Neutrophil (primary cell): ENCODE measurements around the gene RSPH6A.

Experiments
- H3K27ac ChIP-seq: fragments of 200-600 bp; sonication (generic); 2 replicates; pipeline ENCODE4 v1.5.1; 2016; ENCODE audit warnings: mild to moderate bottlenecking, moderate library complexity
- H3K27me3 ChIP-seq: fragments of 200-600 bp; sonication (generic); 2 replicates; pipeline ENCODE4 v1.6.0; 2016; ENCODE audit warnings: mild to moderate bottlenecking
- H3K36me3 ChIP-seq: fragments of 200-600 bp; sonication (generic); 2 replicates; pipeline ENCODE4 v1.5.1; 2017
- H3K4me1 ChIP-seq, 2 experiments: fragments of 200-600 bp in 1 of 2; sonication (generic) in 1 of 2; 1 replicate in 1 of 2; 2 replicates in 1 of 2; pipeline versions ENCODE4 v1.5.1 to v1.6.1; 2013 to 2016; ENCODE audit warnings: low read depth in 1 of 2, low read length in 1 of 2, mild to moderate bottlenecking in 1 of 2, moderate library complexity in 1 of 2; ENCODE audit not compliant: control insufficient read depth in 1 of 2, insufficient read depth in 1 of 2
- H3K4me3 ChIP-seq, 2 experiments: fragments of 200-600 bp in 1 of 2; sonication (generic) in 1 of 2; 1 replicate in 1 of 2; 2 replicates in 1 of 2; pipeline ENCODE4 v1.5.1; 2013 to 2016; ENCODE audit warnings: low read depth in 1 of 2, low read length in 1 of 2, mild to moderate bottlenecking in 1 of 2, moderate library complexity in 1 of 2
- H3K9me3 ChIP-seq: fragments of 200-600 bp; sonication (generic); 2 replicates; pipeline ENCODE4 v1.5.1; 2016
- CTCF ChIP-seq: fragments of 200-600 bp; sonication (generic); IDR thresholded peaks from 2 replicates; pipeline ENCODE4 v1.5.1; 2016; ENCODE audit warnings: antibody characterized with exemption

The RSPH6A gene

GRCh38 chr19:45827459-45828093 lies 12.5 kb upstream of the RSPH6A start:
- peaks cover 100% of the 10 kb centered on the region for H3K36me3 ChIP-seq
- H3K4me3 ChIP-seq: no peak overlapping the region
- H3K4me1 ChIP-seq: no peaks in the 10 kb centered on the region
- no peak overlapping the region for H3K27ac ChIP-seq
- TF ChIP-seq CTCF: no peak
- no peaks in the 10 kb centered on the region for H3K9me3 ChIP-seq
- H3K27me3 ChIP-seq: no peaks in the 10 kb centered on the region

- Histone ChIP-seq H3K27me3 (no peaks in the 10 kb centered on the region), H3K4me1 (no peaks in the 10 kb centered on the region), H3K9me3 (no peaks in the 10 kb centered on the region), H3K4me3 (no peak overlapping the region), H3K36me3 (peaks cover 98% of the 10 kb centered on the region), H3K27ac (no peak overlapping the region)
- no peak for TF ChIP-seq CTCF
These were observed 11.8 kb upstream of the RSPH6A start for GRCh38 chr19:45826934-45827333.

- H3K36me3 ChIP-seq: peaks cover 98% of the 10 kb centered on the region
- no peak overlapping the region for H3K27ac ChIP-seq
- no peaks in the 10 kb centered on the region for H3K4me1 ChIP-seq
- H3K4me3 ChIP-seq: no peak overlapping the region
- TF ChIP-seq CTCF: no peak
- H3K9me3 ChIP-seq: no peaks in the 10 kb centered on the region
- no peaks in the 10 kb centered on the region for H3K27me3 ChIP-seq
These were observed 11.1 kb upstream of the RSPH6A start for GRCh38 chr19:45825917-45826893.

- TF ChIP-seq CTCF: no peak
- no peaks in the 10 kb centered on the region for H3K9me3 ChIP-seq
- no peak overlapping the region for H3K27ac ChIP-seq
- peaks cover 98% of the 10 kb centered on the region for H3K36me3 ChIP-seq
- no peaks in the 10 kb centered on the region for H3K4me1 ChIP-seq
- H3K27me3 ChIP-seq: no peaks in the 10 kb centered on the region
- no peak overlapping the region for H3K4me3 ChIP-seq
These were observed 10.1 kb upstream of the RSPH6A start for GRCh38 chr19:45825263-45825605.

GRCh38 chr19:45824531-45825262 lies 9.6 kb upstream of the RSPH6A start:
- TF ChIP-seq CTCF: no peak
- Histone ChIP-seq H3K4me1 (no peaks in the 10 kb centered on the region), H3K36me3 (peaks cover 98% of the 10 kb centered on the region), H3K27ac (no peak overlapping the region), H3K4me3 (no peak overlapping the region), H3K27me3 (no peaks in the 10 kb centered on the region), H3K9me3 (no peaks in the 10 kb centered on the region)
